Dermis microvascular lymphatic vessel endothelial cell (primary cell): ENCODE measurements around the gene INTS7. TPM values are rescaled to one million over a fixed set of nuclear protein-coding genes. Genes with fewer than 3 reads are reported as not detected.
"Not testable (repeated sequence)": the region's sequence is repeated elsewhere in the genome, so short reads cannot be mapped to it uniquely, and the experiment has no call there.

Experiments used
- DNase-seq, 2 donors: peaks; one replicate each; pipeline versions ENCODE4 v3.0.0 to v3.0.0-alpha.2; 2010; ENCODE audit warnings: low read depth in 2 of 2
- total RNA-seq: library from RNA; depleted of rRNA; stranded (reverse); fragments of >200 nt; gene quantifications from 2 replicates; pipeline ENCODE4 v1.2.1, GENCODE V29; 2014

INTS7 gene
- total RNA-seq, 1 donor from 2014 or later = 13.6 TPM

DNA sequence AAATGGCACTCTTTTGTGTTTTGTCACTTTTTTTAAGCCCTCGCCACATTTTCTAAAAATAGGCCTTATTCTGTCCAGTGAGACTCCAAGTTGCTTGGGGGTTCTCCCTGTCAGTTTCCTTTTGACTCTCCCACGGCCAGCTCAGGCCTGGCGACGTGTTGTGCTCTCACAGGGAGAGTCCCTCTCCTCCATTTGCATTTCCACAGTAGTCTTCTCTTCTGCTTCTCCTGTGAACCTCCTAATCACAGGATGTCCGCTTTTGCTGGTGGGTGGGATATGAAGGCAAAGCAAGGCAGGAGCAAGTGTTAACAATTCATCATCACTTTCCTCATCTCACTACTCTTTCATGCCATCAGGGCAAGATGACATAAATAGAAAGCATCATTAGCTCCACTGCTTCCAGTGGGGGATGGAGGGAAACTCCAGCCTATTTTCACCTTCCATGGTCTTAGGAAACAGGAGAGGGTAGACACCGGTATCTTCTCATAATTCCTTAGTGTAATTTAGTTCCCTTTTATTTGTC lies 99.8 kb downstream of the INTS7 start:
- no peak for DNase-seq

DNA sequence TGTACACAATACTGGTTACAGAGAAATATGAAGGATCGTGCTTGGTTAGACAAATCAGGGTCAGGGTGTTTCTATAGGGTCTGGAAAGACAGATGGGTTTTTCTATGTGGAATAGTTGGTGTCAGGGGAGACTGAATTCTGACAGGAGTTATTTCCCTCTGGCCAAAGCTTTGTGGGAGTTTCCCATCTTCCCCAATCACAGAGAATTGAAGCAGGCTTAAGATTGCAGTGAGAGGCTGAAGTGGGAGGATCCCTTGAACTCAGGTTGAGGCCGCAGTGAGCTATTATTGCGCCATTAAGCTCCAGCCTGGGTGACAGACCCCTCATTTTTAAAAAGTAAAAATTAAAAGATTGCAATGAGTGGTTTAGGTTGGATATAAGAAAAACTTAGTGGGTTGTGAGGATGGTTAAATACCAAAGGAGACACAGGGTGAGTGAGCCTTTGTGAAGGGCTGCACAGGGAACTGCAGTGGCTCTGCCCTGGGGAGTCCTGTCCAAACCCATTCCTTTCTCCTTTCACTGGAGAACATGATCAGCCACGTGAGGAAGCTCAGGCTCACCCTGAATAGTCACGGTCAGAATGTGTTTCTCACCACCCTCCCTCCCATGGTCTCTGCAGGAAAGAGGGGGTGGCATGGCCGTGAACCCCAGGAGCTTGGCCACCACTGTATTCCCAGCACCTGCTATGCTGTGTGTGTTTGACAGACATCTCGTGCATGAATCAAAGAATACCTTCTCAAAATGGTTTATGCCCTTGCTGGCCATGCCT lies 101.2 kb downstream of the INTS7 start:
- DNase-seq = no peak

DNA sequence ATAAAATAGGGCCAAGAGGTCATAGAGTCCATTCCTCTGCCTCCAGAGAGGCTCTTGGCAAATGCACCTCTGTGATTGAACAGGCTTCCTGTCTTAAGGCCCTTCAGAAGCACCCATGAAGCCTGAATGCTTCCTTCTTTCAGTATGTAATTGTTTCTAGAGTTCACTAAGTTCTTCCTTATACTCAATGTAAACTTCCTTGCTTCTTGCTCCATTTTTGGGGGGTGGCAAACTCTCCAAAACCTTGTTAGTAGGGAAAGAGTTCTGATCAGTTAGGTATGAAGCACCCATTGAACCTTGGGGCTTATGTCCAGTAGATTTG lies 102.5 kb downstream of the INTS7 start:
- DNase-seq = no peak

DNA sequence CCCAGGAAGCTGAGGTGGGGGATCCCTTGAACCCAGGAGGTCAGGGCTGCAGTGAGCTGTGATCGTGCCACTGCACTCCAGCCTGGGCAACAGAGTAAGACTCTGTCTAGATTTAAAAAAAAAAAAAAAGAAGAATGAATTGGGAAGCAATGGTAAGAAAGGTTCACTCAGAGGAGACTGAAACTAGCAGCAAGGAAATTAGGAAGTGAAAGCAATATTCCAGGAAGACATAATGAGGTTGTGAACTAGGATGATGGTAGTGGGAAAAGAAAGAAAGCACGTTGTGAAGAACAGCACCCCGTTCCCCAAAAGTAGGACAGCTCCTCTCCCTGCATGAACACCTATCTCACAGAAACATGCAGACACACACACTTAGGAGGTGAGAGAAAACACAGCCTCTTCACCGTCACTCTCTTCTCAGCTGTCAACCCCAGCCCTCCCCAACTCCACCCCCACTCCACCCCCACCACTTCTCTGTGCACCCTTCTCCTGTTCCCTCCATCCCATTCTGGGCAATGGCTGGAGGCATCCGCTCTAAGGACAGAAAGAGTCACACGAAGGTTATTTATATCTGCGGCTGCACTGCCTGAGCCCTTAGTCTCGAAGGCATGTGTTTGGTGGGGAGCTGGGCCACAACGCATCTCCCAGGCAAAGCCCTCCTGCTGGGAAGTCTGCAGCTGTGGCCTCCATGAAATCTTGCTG lies 103.0 kb downstream of the INTS7 start:
- no peak for DNase-seq

DNA sequence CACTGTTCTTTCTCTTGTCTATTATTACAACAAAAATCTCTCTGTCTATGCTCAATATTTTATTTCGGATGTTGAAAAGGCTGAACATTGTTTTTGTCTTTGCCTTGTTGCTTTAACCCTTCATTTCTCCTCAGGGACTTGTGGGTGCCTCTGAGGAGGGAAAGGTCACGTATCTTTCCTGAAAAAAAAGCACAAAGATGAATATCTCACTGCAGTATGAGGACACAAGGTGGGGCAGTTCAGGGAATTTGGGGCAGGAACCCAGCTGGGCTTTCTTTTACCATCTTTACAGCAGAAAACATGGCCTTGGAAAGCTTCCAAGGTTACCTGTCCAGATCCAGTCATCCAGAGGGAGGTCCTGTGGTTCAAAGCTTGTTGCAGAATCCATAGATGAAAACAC lies 105.7 kb downstream of the INTS7 start:
- no peak for DNase-seq

DNA sequence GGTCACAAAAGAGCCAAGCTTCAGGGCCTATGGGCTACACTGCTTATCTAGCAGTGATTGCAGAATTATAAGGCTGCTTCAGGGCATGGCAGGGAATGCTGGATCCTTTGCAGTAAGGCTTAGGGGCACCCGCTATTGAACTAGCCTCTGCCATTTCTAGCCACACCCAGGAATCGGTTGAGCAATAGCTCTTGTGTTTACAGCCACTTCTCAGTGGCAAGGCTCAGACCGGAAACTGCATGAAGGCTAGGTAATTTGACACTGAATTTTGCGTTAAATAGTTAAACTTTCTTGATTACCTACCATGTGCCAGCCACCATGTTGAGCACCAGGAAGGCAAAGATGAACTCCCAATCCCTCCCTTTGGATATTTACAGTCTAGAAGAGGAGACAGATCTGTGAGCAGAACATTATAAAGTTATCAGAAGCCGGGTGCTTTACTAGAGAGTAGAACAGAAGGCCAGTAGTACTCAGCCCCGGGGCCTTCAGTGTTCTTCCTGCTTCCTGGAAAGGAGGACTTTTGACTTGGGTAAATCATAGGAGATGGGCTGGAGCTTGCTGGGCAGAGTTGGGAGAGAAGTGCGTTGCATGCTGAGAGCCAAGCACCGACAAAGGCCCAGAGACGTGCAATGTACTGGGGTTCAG lies 106.2 kb downstream of the INTS7 start:
- no peak for DNase-seq

DNA sequence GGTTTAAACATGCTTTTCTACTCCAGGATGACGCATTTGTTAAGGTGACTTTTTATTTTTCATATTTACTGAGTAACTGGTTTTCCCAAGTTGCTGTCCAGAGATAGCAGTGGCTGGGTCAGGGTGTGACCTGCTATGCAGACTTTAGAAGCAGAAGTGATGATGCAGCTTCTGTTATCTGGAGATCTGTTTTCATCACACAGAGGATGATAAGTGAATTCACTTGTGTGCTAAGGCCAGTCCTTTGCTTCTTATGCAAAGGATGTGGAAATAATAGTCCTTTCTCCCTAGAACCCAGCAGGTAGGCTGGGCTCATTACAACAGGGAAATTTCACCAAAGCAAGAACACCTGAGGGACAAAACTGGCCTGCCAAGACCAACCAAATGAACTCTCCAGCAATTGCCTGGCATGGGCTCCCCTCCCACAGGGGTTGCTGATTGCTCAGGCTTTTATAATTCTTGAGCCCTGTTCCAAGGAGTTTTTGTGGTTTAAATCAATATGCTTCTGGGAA lies 107.0 kb downstream of the INTS7 start:
- no peak for DNase-seq

DNA sequence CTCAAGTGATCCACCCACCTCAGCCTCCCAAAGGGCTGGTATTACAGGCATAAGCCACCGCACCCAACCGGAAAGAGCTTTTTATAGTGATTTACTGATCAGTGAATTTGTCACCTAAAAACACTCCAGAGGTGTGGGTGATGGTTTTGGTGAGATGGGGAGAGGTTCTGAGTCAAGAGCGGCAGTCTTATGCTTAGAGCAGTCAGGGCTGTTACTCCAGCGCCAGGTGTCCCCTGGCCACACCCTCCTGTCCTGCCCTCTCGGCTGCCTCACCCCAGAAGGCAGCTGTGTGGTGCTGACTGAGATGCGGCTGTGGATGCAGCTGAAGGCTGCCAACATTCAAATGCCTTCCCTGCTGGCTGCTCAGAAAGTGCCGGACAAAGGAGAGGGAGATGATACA lies 110.3 kb downstream of the INTS7 start:
- DNase-seq = no peak

DNA sequence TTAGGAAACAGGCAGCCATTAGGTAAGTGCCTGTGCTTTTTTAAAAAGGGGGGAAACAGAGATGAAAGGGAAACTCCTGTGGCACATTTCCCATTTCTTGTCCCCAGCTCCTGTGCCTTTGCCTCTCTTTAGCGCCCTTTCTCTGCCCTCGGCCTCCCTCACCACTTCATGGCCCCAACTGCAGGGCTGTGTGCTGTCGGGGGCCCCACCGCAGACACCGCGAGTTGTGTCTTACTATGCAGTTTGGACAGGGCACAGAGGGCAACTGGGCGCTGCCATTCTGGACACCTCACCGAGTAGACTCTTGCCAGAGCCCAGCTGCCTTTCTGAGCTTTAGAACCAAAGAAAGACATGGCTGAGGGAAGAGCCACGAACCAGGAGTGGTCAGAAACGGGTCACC lies 111.1 kb downstream of the INTS7 start:
- no peak for DNase-seq

DNA sequence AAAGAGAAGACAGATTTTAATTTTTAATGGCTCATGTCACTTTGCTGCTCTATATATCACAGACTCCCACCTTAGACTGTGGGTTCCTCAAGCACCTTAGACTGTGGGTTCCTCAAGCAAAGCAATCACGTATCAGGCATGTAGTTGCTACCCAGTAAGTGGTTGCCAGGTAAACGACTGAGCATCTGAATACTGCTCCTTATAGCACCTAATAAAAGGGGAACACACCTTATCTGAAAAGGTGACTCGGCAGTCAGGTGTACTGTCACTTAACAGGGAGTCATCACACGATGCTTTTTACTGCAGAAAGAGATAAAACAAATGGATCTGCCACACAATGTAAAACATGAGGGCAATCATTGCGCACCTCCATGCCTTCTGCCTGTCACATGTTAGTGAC lies 112.3 kb downstream of the INTS7 start:
- no peak for DNase-seq

DNA sequence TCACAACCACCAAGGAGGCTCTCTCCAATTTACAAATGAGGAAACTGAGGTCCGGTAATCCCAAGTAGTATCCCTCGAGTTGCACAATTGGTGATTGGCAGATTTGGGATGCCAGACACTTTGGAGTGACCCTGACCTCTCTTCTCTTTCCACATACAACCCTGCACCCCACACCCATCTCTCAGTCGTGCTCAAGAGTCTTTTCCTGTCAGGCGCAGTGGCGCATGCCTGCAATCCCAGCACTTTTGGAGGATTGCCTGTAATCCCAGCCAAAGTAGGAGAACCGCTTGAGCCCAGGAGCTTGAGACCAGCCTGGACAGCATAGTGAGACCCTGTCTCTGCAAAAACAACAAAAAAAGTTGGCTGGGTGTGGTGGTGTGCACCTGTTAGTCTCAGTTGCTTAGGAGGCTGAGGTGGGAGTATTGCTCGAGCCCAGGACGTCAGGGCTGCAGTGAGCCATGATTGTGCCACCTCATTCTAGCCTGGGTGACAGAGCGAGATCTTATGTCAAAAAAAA lies 113.7 kb downstream of the INTS7 start:
- no peak for DNase-seq

DNA sequence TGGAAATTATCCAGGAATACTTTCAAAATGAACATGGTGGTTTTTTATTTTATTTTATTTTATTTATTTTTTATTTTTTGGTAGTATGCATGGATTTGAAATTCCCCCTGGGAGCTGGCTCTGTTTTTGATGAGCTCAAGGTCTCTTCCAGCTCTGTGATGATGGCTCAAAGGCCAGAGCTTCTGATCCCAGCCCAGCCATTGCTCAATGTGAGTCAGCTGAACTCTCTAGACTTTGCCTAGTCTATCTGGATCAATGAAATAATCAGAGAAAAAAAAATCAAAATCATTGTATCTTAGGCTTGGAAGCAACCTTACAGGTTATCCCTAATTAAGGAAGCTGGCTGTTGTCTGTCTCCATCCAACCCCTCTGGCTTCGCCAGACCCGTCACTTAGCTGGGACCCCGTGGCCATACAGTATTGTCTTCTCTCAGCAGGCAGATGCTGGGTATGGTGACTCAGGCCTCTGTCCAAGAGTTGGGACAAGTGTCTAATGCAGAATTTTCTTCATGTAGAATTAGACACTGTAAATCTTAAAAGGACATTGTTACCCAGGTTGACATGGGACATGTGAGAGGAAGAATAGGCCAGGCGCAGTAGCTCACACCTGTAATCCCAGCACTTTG lies 114.6 kb downstream of the INTS7 start:
- no peak for DNase-seq

DNA sequence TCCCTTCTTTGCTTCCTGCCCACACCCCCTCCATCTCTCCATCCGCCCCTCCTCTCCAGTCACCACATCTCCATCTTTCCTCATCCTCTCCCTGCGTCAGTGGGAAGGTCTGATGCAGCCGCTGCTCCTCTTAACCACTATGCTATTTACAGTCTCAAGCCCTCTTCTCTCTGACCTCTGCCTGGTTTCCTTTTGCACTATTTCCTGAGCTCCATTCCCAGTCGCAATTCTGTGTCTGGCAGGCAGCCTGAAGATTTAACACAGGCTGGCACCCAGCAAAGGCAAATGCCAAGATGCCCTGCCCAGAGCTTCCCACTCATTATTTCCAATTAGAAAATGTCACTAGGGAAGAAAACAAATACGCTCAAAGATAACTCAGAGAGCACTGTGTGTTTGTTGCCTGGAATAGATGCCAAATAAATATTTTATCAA lies 115.2 kb downstream of the INTS7 start:
- DNase-seq = peak in 1 of 2 donors; percentile 77

DNA sequence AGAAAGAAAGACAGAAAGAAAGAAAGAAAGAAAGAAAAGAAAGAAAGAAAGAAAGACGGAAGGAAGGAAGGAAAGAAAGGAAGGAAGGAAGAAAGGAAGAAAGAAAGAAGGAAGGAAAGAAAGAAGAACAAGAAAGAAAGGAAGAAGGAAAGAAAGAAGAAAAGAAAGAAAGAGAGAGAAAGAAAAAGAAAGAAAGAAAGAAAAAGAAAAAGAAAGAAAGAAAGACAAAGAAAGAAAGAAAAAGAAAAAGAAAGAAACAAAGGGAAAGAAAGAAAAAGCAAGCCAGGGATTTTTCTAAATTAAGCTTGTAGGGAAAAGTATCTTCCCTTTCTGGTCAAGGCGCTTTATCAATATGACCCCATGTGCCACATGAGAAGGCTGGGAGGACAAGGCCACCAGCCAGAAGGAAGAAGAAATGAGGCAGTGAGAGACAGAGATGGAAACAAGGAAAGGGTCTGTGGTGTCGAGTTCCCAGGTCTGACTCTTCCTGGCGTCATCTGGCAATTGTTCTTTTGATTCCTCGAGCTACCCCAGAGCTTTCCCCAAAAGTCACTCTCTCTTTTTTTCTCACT lies 116.4 kb downstream of the INTS7 start:
- DNase-seq = no peak

DNA sequence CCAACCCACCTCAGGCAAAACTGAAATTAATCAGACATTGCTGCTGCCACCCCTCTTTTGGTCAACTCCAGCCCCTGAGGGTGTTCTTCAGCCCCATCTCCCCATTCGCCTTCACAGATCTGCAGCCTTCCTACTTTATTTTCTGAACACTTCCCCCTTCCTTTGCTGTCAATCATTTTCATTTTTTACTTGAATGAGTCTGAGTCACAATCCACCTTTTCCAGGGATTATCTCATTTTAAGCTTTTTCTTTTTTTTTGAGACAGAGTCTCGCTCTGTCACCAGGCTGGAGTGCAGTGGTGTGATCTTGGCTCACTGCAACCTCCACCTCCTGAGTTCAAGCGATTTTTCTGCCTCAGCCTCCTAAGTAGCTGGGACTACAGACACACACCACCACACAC lies 118.9 kb downstream of the INTS7 start:
- DNase-seq = not testable (repeated sequence)

DNA sequence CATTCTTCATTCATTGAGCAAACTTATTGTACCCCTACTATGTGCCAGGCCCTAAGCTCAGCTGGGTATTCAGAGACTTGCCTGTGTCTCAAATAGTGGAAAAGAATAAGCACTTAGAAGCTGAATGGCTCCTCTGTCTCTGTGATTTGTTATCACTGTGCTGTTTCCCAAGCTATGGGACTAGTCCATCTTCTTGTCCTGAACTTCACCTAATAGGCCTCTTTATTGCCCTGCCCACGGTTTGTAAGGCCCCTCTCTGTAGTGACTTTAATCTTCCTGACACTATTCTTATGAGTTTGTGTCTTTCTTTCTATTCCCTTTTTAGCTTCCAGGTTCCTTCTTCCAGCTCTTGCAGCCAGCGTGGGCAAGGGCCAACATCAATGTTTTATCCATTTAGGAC lies 119.4 kb downstream of the INTS7 start:
- no peak for DNase-seq

DNA sequence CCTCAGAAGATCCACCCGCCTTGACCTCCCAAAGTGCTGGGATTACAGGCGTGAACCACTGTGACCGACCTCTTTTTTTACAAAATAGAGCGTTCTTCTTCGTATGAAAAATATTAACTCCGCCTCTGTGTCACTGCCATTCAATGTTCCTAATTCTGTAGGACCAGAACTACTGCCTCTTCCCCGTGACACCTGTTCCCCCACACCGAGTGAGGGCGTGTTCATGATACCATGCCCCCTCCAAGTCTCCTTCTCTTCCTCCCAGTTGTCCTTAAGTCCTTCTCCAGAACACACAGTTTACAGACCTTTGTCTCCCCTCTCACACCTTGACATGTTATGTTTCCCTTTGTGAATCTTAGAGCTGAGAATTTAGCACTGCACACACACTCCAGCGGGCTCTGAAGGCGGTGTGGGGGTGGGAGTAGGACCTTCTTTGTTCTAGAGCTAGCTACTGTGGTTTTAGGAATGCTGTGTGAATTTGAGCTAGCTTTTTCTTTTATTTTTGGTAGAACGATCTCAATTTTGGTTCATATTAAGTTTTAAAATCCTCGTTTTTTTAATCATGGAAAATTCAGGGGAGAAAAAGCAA lies 122.4 kb downstream of the INTS7 start:
- DNase-seq = no peak

DNA sequence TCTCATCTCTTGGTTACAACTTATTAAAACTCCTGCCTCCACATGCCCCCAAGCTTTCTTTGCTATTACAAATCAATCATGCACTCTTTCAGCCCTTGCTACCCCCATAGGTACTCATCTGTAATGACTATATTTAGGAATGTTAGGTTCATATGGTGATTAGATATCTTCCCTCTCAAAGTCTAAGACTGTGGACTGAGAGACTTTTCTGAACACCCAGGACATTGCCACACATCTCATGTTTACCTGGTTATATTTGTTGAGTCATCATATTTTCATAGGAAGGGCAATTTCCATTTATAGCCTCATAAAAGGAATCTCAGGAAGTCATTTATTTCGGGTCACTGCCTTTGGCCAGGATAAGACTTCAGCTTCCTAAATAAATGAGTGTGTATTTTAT lies 123.3 kb downstream of the INTS7 start:
- DNase-seq = no peak

DNA sequence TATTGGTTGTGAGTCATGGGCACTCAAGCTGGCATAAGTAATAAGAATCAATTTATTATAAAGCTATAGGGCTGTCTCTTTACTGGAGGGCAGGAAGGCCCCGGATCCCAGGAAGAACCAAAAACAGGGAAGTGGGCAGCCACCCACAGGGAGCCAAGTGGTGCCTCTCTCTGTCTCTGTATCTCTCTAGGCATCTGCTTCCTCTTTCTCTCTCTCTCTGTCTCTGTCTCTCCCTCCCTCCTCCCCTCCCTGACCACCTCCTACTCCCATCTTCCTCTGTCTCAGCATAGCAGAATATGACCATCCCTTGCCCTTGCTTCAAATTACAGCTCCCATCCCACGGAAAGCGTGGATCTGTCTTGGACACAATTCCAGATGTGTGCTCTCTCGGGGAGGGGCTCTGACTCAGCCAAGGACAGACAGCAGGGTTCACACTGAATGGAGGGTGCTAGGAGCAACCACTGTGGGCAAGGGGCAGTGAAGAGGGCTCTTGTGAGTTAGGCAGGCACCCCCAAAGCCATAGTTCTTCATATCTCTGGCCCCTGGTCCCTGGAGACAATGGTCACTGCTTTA lies 124.4 kb downstream of the INTS7 start:
- DNase-seq = no peak

DNA sequence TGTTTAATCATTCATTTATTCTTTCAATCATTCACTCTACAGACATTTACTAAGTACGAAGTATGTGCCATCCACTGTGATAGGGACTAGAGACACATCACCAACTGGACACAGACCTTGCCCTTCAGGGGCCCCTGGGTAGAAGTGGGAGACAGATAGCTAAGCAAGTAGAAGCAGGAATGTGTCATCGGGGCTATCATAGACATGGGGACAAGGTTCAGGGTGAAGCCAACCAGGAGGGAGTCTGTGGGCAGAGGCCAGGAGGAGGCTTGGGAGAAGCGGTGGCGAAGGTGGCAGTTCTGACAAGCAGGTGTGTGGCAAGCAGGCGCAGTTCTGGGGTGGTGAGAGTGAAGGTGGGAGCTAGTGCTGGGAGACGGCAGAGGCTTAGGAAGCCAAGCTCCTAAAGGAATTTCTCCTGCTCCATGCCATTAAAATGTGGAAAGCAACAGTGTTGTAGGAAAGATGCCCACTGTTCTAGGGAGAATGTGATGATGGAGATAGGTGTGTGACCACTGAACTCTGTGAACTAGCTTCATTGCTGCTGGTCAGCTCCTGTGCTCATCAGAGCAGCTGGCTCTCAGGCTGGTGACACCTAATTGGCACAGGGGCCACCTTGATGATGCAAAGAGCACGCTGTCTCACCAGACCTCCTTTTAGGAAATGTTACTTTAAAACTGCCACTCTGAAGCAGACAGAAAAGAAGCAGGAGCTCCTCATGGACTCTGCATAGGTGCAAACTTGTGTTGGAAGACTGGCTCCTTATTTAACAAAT lies 125.1 kb downstream of the INTS7 start:
- no peak for DNase-seq
